GM18951 (cell line): ENCODE measurements around the gene TOLLIP.

Experiments
- POLR2A ChIP-seq: IDR thresholded peaks from 4 replicates; pipeline ENCODE4 v1.6.1; 2011; ENCODE audit warnings: mild to moderate bottlenecking; ENCODE audit not compliant: insufficient read length, insufficient read depth; ENCODE audit errors: extremely low read depth
- in situ Hi-C: fragments of 300-500 bp; cut with MboI; formaldehyde crosslinking; loops from one replicate; pipeline ENCODE4 v1.12.0; 2022; ENCODE audit warnings: low sequenced_read_pairs, mixed read lengths, inconsistent platforms; ENCODE audit not compliant: unreplicated experiment

The TOLLIP gene

DNA sequence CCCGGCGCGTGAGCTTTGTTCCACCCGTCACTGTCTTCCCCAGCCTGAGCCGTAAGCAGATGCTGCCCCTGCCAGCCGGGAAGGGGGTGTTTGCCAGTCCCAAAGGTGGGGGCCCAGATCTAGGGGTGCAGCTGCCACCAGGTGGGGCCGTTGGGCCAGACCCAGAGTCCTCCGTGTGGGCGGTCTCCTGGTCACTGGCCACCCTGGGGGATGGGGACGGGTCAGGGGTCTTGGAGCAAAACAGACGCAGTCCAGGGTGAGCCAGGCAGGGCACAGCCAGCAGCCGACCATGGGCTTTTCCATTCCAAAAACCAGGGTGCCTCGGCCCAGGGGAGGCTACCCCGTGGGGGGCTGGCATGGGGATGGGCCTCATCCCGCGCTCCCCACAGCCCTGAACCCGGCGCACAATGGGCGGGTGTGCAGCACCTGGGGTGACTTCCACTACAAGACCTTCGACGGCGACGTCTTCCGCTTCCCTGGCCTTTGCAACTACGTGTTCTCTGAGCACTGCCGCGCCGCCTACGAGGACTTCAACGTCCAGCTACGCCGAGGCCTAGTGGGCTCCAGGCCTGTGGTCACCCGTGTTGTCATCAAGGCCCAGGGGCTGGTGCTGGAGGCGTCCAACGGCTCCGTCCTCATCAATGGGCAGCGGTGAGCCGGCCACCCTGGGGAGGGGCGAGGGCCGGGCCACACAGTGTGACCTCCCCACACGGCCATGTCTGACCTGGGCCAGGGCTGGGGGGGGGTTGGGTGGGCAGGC is 83.0 kb downstream of the TOLLIP start:
- in situ Hi-C loops: no loop called here
- TF ChIP-seq POLR2A: no peak

DNA sequence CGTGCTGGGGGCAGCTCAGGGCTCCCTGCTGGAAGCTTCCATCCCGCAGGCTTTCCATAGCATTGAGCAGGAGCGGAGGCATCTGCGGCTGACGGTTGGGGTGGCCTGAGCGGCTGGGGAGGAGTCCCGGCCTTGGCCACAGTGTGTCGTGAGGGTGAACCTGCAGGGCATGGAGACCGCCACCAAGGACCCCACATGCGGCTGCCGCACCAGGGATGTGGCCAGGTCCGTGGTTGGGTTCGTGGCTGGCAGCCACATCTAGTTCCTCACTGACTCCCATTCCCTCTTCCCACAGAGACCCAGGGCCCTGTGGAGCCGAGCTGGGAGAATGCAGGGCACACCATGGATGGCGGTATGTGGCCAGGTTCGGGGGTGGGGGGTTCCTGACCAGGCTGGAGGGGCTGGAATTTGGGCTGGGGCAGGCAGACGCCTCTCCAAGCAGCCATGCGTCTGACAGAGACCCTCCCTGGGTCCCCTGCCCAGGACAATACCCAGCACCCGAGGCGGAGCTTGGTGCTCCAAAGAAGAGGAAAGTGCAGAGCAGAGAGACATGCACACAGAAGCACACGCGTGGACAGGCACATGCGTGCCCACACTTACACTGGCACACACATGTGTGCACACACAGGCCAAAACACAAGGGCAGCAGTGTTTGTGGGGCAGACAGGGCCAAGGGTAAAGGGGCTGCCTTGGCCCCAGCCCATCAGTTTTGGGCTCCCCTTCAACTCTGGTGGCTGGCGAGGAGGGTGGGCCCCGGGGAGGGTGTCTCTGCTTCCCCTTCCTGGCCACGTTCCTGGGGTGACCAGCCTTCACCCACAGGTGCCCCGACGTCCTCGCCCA is 83.8 kb downstream of the TOLLIP start:
- in situ Hi-C loops: no loop called here
- TF ChIP-seq POLR2A: no peak

DNA sequence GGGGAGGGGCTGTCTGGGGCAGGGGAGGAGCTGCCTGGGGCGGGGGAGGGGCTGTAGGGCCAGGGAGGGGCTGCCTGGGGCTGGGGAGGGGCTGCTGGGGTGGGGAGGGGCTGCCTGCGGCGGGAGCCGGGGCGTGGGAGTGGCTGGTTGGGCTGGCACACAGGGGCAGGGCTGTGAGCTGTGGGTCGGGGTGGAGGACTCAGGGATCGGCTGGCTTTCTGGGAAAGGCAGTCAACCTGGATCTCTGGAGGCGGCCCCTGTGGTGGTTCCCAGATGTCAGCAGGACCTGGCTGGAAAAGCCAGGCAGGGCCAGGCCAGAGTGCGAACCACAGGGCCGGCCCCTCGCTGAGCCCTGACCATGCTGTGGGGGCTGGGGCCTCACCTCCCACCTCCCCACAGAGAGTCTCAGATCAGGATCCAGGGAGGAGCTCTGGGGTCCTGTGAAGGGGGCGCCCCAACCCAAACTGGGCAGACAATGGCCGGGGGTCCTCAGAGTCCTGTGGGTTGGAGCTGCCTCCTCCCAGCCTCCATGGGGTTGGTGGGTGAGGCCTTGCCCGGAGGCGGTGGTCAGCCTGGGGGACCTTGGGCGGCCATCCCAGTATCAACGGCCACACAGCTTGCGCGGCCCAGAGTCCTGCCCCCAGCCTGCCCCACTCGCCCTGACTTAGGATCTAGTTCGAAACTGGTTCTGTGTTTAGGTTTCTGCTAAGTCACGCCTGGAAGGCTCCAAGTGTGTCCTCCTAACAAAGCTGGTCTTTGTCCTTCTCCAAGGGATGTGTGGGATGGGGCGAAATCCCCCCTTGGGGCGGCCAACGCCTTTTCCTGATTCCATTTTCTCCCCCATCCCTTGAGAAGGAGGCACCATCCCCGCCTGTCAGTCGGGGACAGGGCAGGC is 84.7 kb downstream of the TOLLIP start:
- in situ Hi-C loops: no loop called here
- no peak for TF ChIP-seq POLR2A
